Measurements from ENCODE around the gene CACNA1C.

Gene CACNA1C

GRCh38 chr12:2299206-2299605 is 246.4 kb downstream of the CACNA1C start:
- Mint-ChIP-seq H3K36me3 (no peaks in the 10 kb centered on the region), H3K4me1 (peaks cover 3% of the 10 kb centered on the region), H3K9me3 (no peaks in the 10 kb centered on the region), H3K27ac (no peak overlapping the region), H3K27me3 (peaks cover 14% of the 10 kb centered on the region), H3K4me3 (no peak overlapping the region)
- CTCF ChIA-PET, result no interaction called here
- DNase-seq, result no peak

GRCh38 chr12:2300168-2300567 is 247.4 kb downstream of the CACNA1C start:
- H3K9me3 Mint-ChIP-seq, result no peaks in the 10 kb centered on the region
- no peak for DNase-seq
- H3K36me3 Mint-ChIP-seq, result no peaks in the 10 kb centered on the region
- no peak overlapping the region for H3K27ac Mint-ChIP-seq
- H3K4me3 Mint-ChIP-seq, result no peak overlapping the region
- CTCF ChIA-PET, result no interaction called here
- peaks cover 18% of the 10 kb centered on the region for H3K27me3 Mint-ChIP-seq
- H3K4me1 Mint-ChIP-seq, result no peaks in the 10 kb centered on the region

GRCh38 chr12:2300886-2301285 is 248.1 kb downstream of the CACNA1C start:
- no peak for DNase-seq
- Mint-ChIP-seq H3K4me1 (no peaks in the 10 kb centered on the region), H3K4me3 (no peak overlapping the region), H3K27ac (no peak overlapping the region), H3K27me3 (peaks cover 20% of the 10 kb centered on the region), H3K36me3 (no peaks in the 10 kb centered on the region), H3K9me3 (no peaks in the 10 kb centered on the region)
- CTCF ChIA-PET, result no interaction called here

GRCh38 chr12:2301531-2302461 is 249.0 kb downstream of the CACNA1C start:
- H3K4me1 Mint-ChIP-seq, result no peaks in the 10 kb centered on the region
- DNase-seq, result no peak
- H3K27me3 Mint-ChIP-seq, result peaks cover 20% of the 10 kb centered on the region
- no peaks in the 10 kb centered on the region for H3K9me3 Mint-ChIP-seq
- H3K27ac Mint-ChIP-seq, result no peak overlapping the region
- CTCF ChIA-PET, result no interaction called here
- H3K4me3 Mint-ChIP-seq, result no peak overlapping the region
- no peaks in the 10 kb centered on the region for H3K36me3 Mint-ChIP-seq

- peaks cover 28% of the 10 kb centered on the region for H3K27me3 Mint-ChIP-seq
- no peak overlapping the region for H3K4me3 Mint-ChIP-seq
- CTCF ChIA-PET, result no interaction called here
- H3K27ac Mint-ChIP-seq, result no peak overlapping the region
- H3K9me3 Mint-ChIP-seq, result no peaks in the 10 kb centered on the region
- H3K36me3 Mint-ChIP-seq, result no peaks in the 10 kb centered on the region
- H3K4me1 Mint-ChIP-seq, result no peaks in the 10 kb centered on the region
- DNase-seq, result no peak
Measured at GRCh38 chr12:2302711-2303580, 250.2 kb downstream of the CACNA1C start.

GRCh38 chr12:2304223-2304622 is 251.4 kb downstream of the CACNA1C start:
- Mint-ChIP-seq H3K27ac (no peak overlapping the region), H3K27me3 (peaks cover 28% of the 10 kb centered on the region), H3K9me3 (no peaks in the 10 kb centered on the region), H3K4me1 (no peaks in the 10 kb centered on the region), H3K4me3 (no peak overlapping the region), H3K36me3 (no peaks in the 10 kb centered on the region)
- CTCF ChIA-PET, result no interaction called here
- no peak for DNase-seq

GRCh38 chr12:2306012-2306411 is 253.2 kb downstream of the CACNA1C start:
- CTCF ChIA-PET, result interaction anchor here (1.3 kb wide), 1 partner anchor 15 kb away, joined by 9 read pairs; no protein-coding TSS in a partner anchor
- peaks cover 28% of the 10 kb centered on the region for H3K27me3 Mint-ChIP-seq
- H3K4me1 Mint-ChIP-seq, result no peaks in the 10 kb centered on the region
- H3K9me3 Mint-ChIP-seq, result no peaks in the 10 kb centered on the region
- no peak overlapping the region for H3K27ac Mint-ChIP-seq
- DNase-seq, result no peak
- H3K4me3 Mint-ChIP-seq, result no peak overlapping the region
- H3K36me3 Mint-ChIP-seq, result no peaks in the 10 kb centered on the region

- no peaks in the 10 kb centered on the region for H3K36me3 Mint-ChIP-seq
- DNase-seq, result no peak
- H3K4me3 Mint-ChIP-seq, result no peak overlapping the region
- H3K9me3 Mint-ChIP-seq, result no peaks in the 10 kb centered on the region
- no peaks in the 10 kb centered on the region for H3K4me1 Mint-ChIP-seq
- peaks cover 28% of the 10 kb centered on the region for H3K27me3 Mint-ChIP-seq
- H3K27ac Mint-ChIP-seq, result no peak overlapping the region
- CTCF ChIA-PET, result no interaction called here
Measured at GRCh38 chr12:2306735-2307134, 253.9 kb downstream of the CACNA1C start.

GRCh38 chr12:2307550-2307949 is 254.8 kb downstream of the CACNA1C start:
- H3K36me3 Mint-ChIP-seq, result no peaks in the 10 kb centered on the region
- CTCF ChIA-PET, result no interaction called here
- no peaks in the 10 kb centered on the region for H3K9me3 Mint-ChIP-seq
- H3K4me1 Mint-ChIP-seq, result no peaks in the 10 kb centered on the region
- H3K27me3 Mint-ChIP-seq, result peaks cover 28% of the 10 kb centered on the region
- no peak overlapping the region for H3K4me3 Mint-ChIP-seq
- no peak for DNase-seq
- no peak overlapping the region for H3K27ac Mint-ChIP-seq

GRCh38 chr12:2309647-2310046 is 256.9 kb downstream of the CACNA1C start:
- H3K27me3 Mint-ChIP-seq, result peaks cover 19% of the 10 kb centered on the region

GRCh38 chr12:2311020-2311778 is 258.4 kb downstream of the CACNA1C start:
- CTCF ChIA-PET, result no interaction called here
- Mint-ChIP-seq H3K9me3 (no peaks in the 10 kb centered on the region), H3K4me1 (no peaks in the 10 kb centered on the region), H3K4me3 (no peak overlapping the region), H3K27ac (no peak overlapping the region), H3K27me3 (peaks cover 10% of the 10 kb centered on the region), H3K36me3 (no peaks in the 10 kb centered on the region)
- no peak for DNase-seq

More at GRCh38 chr12:2309647-2310046, 256.9 kb downstream of the CACNA1C start:
- DNase-seq, result no peak
- Mint-ChIP-seq H3K4me3 (no peak overlapping the region), H3K9me3 (no peaks in the 10 kb centered on the region), H3K4me1 (no peaks in the 10 kb centered on the region), H3K36me3 (no peaks in the 10 kb centered on the region), H3K27ac (no peak overlapping the region)
- CTCF ChIA-PET, result interaction anchor here (0.6 kb wide), 1 partner anchor 246 kb away, joined by 3 read pairs; no protein-coding TSS in a partner anchor

- H3K27ac Mint-ChIP-seq, result no peak overlapping the region
- no peak overlapping the region for H3K4me3 Mint-ChIP-seq
- no peak for DNase-seq
- H3K9me3 Mint-ChIP-seq, result no peaks in the 10 kb centered on the region
- H3K27me3 Mint-ChIP-seq, result peaks cover 4% of the 10 kb centered on the region
- CTCF ChIA-PET, result no interaction called here
- no peaks in the 10 kb centered on the region for H3K36me3 Mint-ChIP-seq
- H3K4me1 Mint-ChIP-seq, result no peaks in the 10 kb centered on the region
Measured at GRCh38 chr12:2312175-2312574, 259.4 kb downstream of the CACNA1C start.

GRCh38 chr12:2312770-2313169 is 260.0 kb downstream of the CACNA1C start:
- no peaks in the 10 kb centered on the region for H3K36me3 Mint-ChIP-seq
- no peak overlapping the region for H3K4me3 Mint-ChIP-seq
- DNase-seq, result no peak
- H3K9me3 Mint-ChIP-seq, result no peaks in the 10 kb centered on the region
- no peaks in the 10 kb centered on the region for H3K4me1 Mint-ChIP-seq
- H3K27me3 Mint-ChIP-seq, result peaks cover 3% of the 10 kb centered on the region
- H3K27ac Mint-ChIP-seq, result no peak overlapping the region
- CTCF ChIA-PET, result no interaction called here

- Mint-ChIP-seq H3K4me1 (no peaks in the 10 kb centered on the region), H3K4me3 (no peak overlapping the region), H3K27me3 (peaks cover 6% of the 10 kb centered on the region), H3K9me3 (no peaks in the 10 kb centered on the region), H3K27ac (no peak overlapping the region), H3K36me3 (no peaks in the 10 kb centered on the region)
- CTCF ChIA-PET, result no interaction called here
- no peak for DNase-seq
Measured at GRCh38 chr12:2314492-2314891, 261.7 kb downstream of the CACNA1C start.
